HepG2 (cell line): ENCODE results near the gene PSMD1. TPM values are rescaled to one million over a fixed set of nuclear protein-coding genes. Genes with fewer than 3 reads are reported as not detected.

Source experiments
- ARID5B ChIP-seq: IDR thresholded peaks from 2 replicates; pipeline ENCODE4 v1.4.0; 2020; ENCODE audit warnings: mild to moderate bottlenecking, missing genetic modification reagents
- CCAR2 ChIP-seq: fragments of 200-400 bp; formaldehyde crosslinking; optimal IDR thresholded peaks from 2 replicates; pipeline ENCODE3; 2018; ENCODE audit warnings: low read depth, mild to moderate bottlenecking, low read length, moderate library complexity
- EP300 ChIP-seq, 3 experiments: sonication (generic) in 1 of 3; formaldehyde crosslinking in 1 of 3; IDR thresholded peaks; 2 replicates each; pipeline versions ENCODE4 v1.5.1 to v1.6.1; 2011 to 2020; ENCODE audit warnings: low read depth in 2 of 3, low read length in 2 of 3, borderline replicate concordance in 1 of 3, improper control_type of control experiment in 1 of 3, mild to moderate bottlenecking in 1 of 3, missing genetic modification reagents in 1 of 3, moderate library complexity in 1 of 3
- RARG ChIP-seq: sonication (generic); formaldehyde crosslinking; IDR thresholded peaks from 2 replicates; pipeline ENCODE4 v1.4.0; 2020; ENCODE audit warnings: low read depth, mild to moderate bottlenecking, missing genetic modification reagents
- REXO4 ChIP-seq: sonication (generic); formaldehyde crosslinking; IDR thresholded peaks from 2 replicates; pipeline ENCODE4 v1.8.0; 2022; ENCODE audit warnings: missing genetic modification reagents, mild to moderate bottlenecking, borderline replicate concordance
- SMARCE1 ChIP-seq: fragments of 450-650 bp; IDR thresholded peaks from 2 replicates; pipeline ENCODE4 v1.6.1; 2017; ENCODE audit warnings: borderline replicate concordance
- SRY ChIP-seq: sonication (generic); formaldehyde crosslinking; IDR thresholded peaks from 2 replicates; pipeline ENCODE4 v1.8.0; 2022; ENCODE audit warnings: mild to moderate bottlenecking, missing genetic modification reagents
- TGIF2 ChIP-seq: IDR thresholded peaks from 2 replicates; pipeline ENCODE4 v1.6.1; 2016; ENCODE audit warnings: control low read depth, missing compliant biosample characterization
- ZC3H4 ChIP-seq: sonication (generic); formaldehyde crosslinking; IDR thresholded peaks from 2 replicates; pipeline ENCODE4 v1.4.0; 2020; ENCODE audit warnings: missing genetic modification reagents, borderline replicate concordance
- ZFP1 ChIP-seq: IDR thresholded peaks from 2 replicates; pipeline ENCODE4 v1.6.1; 2016
- ZFP82 ChIP-seq: sonication (generic); formaldehyde crosslinking; IDR thresholded peaks from 2 replicates; pipeline ENCODE4 v1.5.1; 2020; ENCODE audit warnings: mild to moderate bottlenecking, missing genetic modification reagents, borderline replicate concordance
- ZNF333 ChIP-seq: sonication (generic); formaldehyde crosslinking; IDR thresholded peaks from 2 replicates; pipeline ENCODE4 v1.4.0; 2020; ENCODE audit warnings: mild to moderate bottlenecking, missing genetic modification reagents, borderline replicate concordance
- ZNF543 ChIP-seq: sonication (generic); formaldehyde crosslinking; IDR thresholded peaks from 2 replicates; pipeline ENCODE4 v1.4.0; 2020; ENCODE audit warnings: mild to moderate bottlenecking, missing genetic modification reagents
- ZNF687 ChIP-seq: sonication (generic); formaldehyde crosslinking; IDR thresholded peaks from 2 replicates; pipeline ENCODE4 v1.5.1; 2020; ENCODE audit warnings: mild to moderate bottlenecking, missing genetic modification reagents, moderate library complexity
- ZNF710 ChIP-seq: sonication (generic); formaldehyde crosslinking; IDR thresholded peaks from 2 replicates; pipeline ENCODE4 v1.5.0; 2020; ENCODE audit warnings: mild to moderate bottlenecking, missing genetic modification reagents, borderline replicate concordance
- polyA plus RNA-seq, 8 experiments: library from polyadenylated mRNA; depleted of rRNA in 3 of 8; stranded (reverse) in 7 of 8; unstranded in 1 of 8; fragments of >200 nt; fragmentation: Illumina TruSeq in 4 of 8; extraction: Trizol in 4 of 8; gene quantifications; 2 replicates each; pipeline versions ENCODE4 v1.2.1 to v1.2.3, GENCODE V29; 2011 to 2016; ENCODE audit warnings: low read depth in 4 of 8, missing spikeins in 1 of 8, mixed read lengths in 1 of 8; ENCODE audit not compliant: insufficient read depth in 1 of 8
- total RNA-seq, 5 experiments: library from RNA; depleted of rRNA; stranded (reverse); fragments of >200 nt; fragmentation: Illumina TruSeq; extraction: Trizol; gene quantifications; 2 replicates each; pipeline ENCODE4 v1.2.3, GENCODE V29; 2016; ENCODE audit warnings: low read depth in 1 of 5

The PSMD1 gene
- total and polyA plus RNA-seq, 2 of the 13 experiments (the other 11 are each of a cell fraction or from before 2014, with no cell fraction given) = 136 to 191 TPM

GRCh38 chr2:231037202-231037730 is 19.4 kb upstream of the PSMD1 start, which contains the start of gene C2orf72 (continued):
- TF ChIP-seq EP300 (IDR thresholded peaks at IDR 0.05; ENCODE audit: low read depth in 2 of 2, low read length in 2 of 2) (peak in 1 of 2 experiments; percentile 49; a peak in 2 of 4 replicates), EP300 (CRISPR knock-in tag; IDR thresholded peaks at IDR 0.05; ENCODE audit: borderline replicate concordance) (no peak), ZNF687 (CRISPR knock-in tag) (peak; percentile 76), ZFP82 (no peak), CCAR2 (no peak), REXO4 (CRISPR knock-in tag) (0 out of 2 replicates have a peak, but pooled peaks have one; percentile 24), TGIF2 (CRISPR knock-in tag) (no peak), ZFP1 (no peak), ZC3H4 (no peak), ZNF710 (no peak), ZNF333 (CRISPR knock-in tag) (no peak), SRY (CRISPR knock-in tag) (peak; percentile 80; the same call in 1 of the 2 replicates), ARID5B (no peak), ZNF543 (CRISPR knock-in tag) (no peak), SMARCE1 (no peak), RARG (CRISPR knock-in tag) (no peak)
